Ascending aorta (tissue), 2 donors: ENCODE results near the gene MMP25. TPM values are rescaled to one million over a fixed set of nuclear protein-coding genes. Genes with fewer than 3 reads are reported as not detected.
A peak's percentile ranks its signal among the peaks of the same experiment; 100 is the strongest.

ENCODE experiments used
- DNase-seq, 2 donors: peaks; one replicate each; pipeline ENCODE4 v3.0.0-alpha.2; 2019; ENCODE audit warnings: low spot score in 2 of 2
- H3K27ac ChIP-seq, 2 donors: fragments of 200-600 bp; sonication (generic); one replicate each; pipeline ENCODE4 v1.5.1; 2016 to 2017; ENCODE audit warnings: mild to moderate bottlenecking in 1 of 2
- H3K27me3 ChIP-seq: fragments of 200-600 bp; sonication (generic); one replicate; pipeline ENCODE4 v1.5.1; 2017
- H3K36me3 ChIP-seq, 2 donors: fragments of 200-600 bp; sonication (generic); one replicate each; pipeline ENCODE4 v1.5.1; 2016
- H3K4me1 ChIP-seq, 2 donors: fragments of 200-600 bp; sonication (generic); one replicate each; pipeline ENCODE4 v1.5.1; 2016 to 2017; ENCODE audit warnings: mild to moderate bottlenecking in 1 of 2
- H3K4me3 ChIP-seq, 2 donors: fragments of 200-600 bp; sonication (generic); one replicate each; pipeline ENCODE4 v1.5.1; 2016 to 2017; ENCODE audit warnings: mild to moderate bottlenecking in 1 of 2
- H3K9me3 ChIP-seq, 2 donors: fragments of 200-600 bp; sonication (generic); one replicate each; pipeline ENCODE4 v1.5.1; 2016
- CTCF ChIP-seq, 3 experiments: fragments of 200-600 bp in 2 of 3; fragments of 450-650 bp in 1 of 3; sonication (generic) in 2 of 3; IDR thresholded peaks; one replicate each; pipeline ENCODE4 v1.5.1; 2016 to 2019; ENCODE audit warnings: antibody characterized with exemption in 3 of 3, mild to moderate bottlenecking in 1 of 3, moderate library complexity in 1 of 3
- intact Hi-C: fragments of 100-400 bp; cut with DNase I; formaldehyde crosslinking; loops from one replicate; pipeline ENCODE4 v1.15.1; 2023
- total RNA-seq: library from RNA; depleted of rRNA; stranded (reverse); fragments of >200 nt; gene quantifications from one replicate; pipeline ENCODE4 v1.1.0, GENCODE V29; 2016

The MMP25 gene
- total RNA-seq, 1 donor from 2014 or later, result 0.21 TPM

- H3K9me3 ChIP-seq, result no peaks in the 10 kb centered on the region
- TF ChIP-seq CTCF (IDR thresholded peaks at IDR 0.05), result no peak
- peaks cover 10% of the 10 kb centered on the region for H3K27me3 ChIP-seq
- peaks cover 0 to 4% of the 10 kb centered on the region in 2 donors for H3K4me1 ChIP-seq
- DNase-seq, result no peak
- no peak overlapping the region for H3K27ac ChIP-seq
- H3K4me3 ChIP-seq, result peak overlapping the region in 1 of 2 donors; percentile 26
- H3K36me3 ChIP-seq, result no peaks in the 10 kb centered on the region
- intact Hi-C loops, result loop anchor here (1.0 kb wide), 1 partner anchor 16 kb away; the partner anchor contains the start of gene TNFRSF12A
Measured at GRCh38 chr16:3004319-3004718, 42.0 kb upstream of the MMP25 start.

- no peak overlapping the region for H3K27ac ChIP-seq
- no peak for TF ChIP-seq CTCF (IDR thresholded peaks at IDR 0.05)
- peak overlapping the region; percentile 30 to 40 for H3K4me3 ChIP-seq
- H3K36me3 ChIP-seq, result no peaks in the 10 kb centered on the region
- DNase-seq, result no peak
- H3K4me1 ChIP-seq, result peaks cover 0 to 4% of the 10 kb centered on the region in 2 donors
- intact Hi-C loops, result loop anchor here (1.0 kb wide), 1 partner anchor 15 kb away; the partner anchor contains the start of gene TNFRSF12A
- no peaks in the 10 kb centered on the region for H3K9me3 ChIP-seq
- H3K27me3 ChIP-seq, result peaks cover 10% of the 10 kb centered on the region
Measured at GRCh38 chr16:3004781-3005284, 41.5 kb upstream of the MMP25 start.

- Histone ChIP-seq H3K9me3 (no peaks in the 10 kb centered on the region), H3K27me3 (peaks cover 13% of the 10 kb centered on the region), H3K27ac (no peak overlapping the region), H3K36me3 (no peaks in the 10 kb centered on the region), H3K4me1 (peaks cover 0 to 4% of the 10 kb centered on the region in 2 donors), H3K4me3 (no peak overlapping the region)
- DNase-seq, result no peak
- TF ChIP-seq CTCF (IDR thresholded peaks at IDR 0.05), result no peak
- intact Hi-C loops, result no loop called here
Measured at GRCh38 chr16:3007059-3007956, 39.1 kb upstream of the MMP25 start.

GRCh38 chr16:3007957-3008689, 38.2 kb upstream of the MMP25 start:
- no peak for DNase-seq
- peaks cover 0 to 4% of the 10 kb centered on the region in 2 donors for H3K4me1 ChIP-seq
- TF ChIP-seq CTCF (IDR thresholded peaks at IDR 0.05), result no peak
- H3K36me3 ChIP-seq, result no peaks in the 10 kb centered on the region
- intact Hi-C loops, result no loop called here
- H3K9me3 ChIP-seq, result no peaks in the 10 kb centered on the region
- H3K27me3 ChIP-seq, result peaks cover 19% of the 10 kb centered on the region
- no peak overlapping the region for H3K4me3 ChIP-seq
- H3K27ac ChIP-seq, result no peak overlapping the region

GRCh38 chr16:3008690-3009037, 37.7 kb upstream of the MMP25 start:
- no peaks in the 10 kb centered on the region for H3K36me3 ChIP-seq
- no peak for TF ChIP-seq CTCF (IDR thresholded peaks at IDR 0.05)
- no peak for DNase-seq
- H3K4me3 ChIP-seq, result no peak overlapping the region
- H3K4me1 ChIP-seq, result peaks cover 0 to 4% of the 10 kb centered on the region in 2 donors
- intact Hi-C loops, result no loop called here
- H3K27me3 ChIP-seq, result peaks cover 20% of the 10 kb centered on the region
- no peak overlapping the region for H3K27ac ChIP-seq
- H3K9me3 ChIP-seq, result no peaks in the 10 kb centered on the region
